K562 (cell line): ENCODE measurements around the gene MICAL2.

Experiments
- CTCF ChIP-seq, 3 experiments: IDR thresholded peaks in 2 of 3; conservative IDR thresholded peaks in 1 of 3; 2 replicates each; pipeline ENCODE4 v1.5.1; 2011 to 2012; ENCODE audit warnings: low read length in 3 of 3, mild to moderate bottlenecking in 3 of 3, control low read depth in 2 of 3, improper control_type of control experiment in 1 of 3, inconsistent platforms in 1 of 3, low read depth in 1 of 3, mixed read lengths in 1 of 3, moderate library complexity in 1 of 3; ENCODE audit not compliant: insufficient read depth in 2 of 3
- EP300 ChIP-seq: IDR thresholded peaks from 2 replicates; pipeline ENCODE4 v1.6.1; 2012; ENCODE audit warnings: low read length, improper control_type of control experiment
- EZH2 ChIP-seq: IDR thresholded peaks from 2 replicates; pipeline ENCODE4 v1.6.1; 2012; ENCODE audit warnings: low read depth, mild to moderate bottlenecking, inconsistent platforms, low read length, borderline replicate concordance
- POLR2A ChIP-seq: fragments of 450-650 bp; conservative IDR thresholded peaks from 2 replicates; pipeline ENCODE4 v1.6.1; 2016
- SMARCA5 ChIP-seq: fragments of 450-650 bp; IDR thresholded peaks from 2 replicates; pipeline ENCODE4 v1.6.1; 2016
- ZNF740 ChIP-seq, 3 experiments: fragments of 200-800 bp in 1 of 3; sonication (Bioruptor generic) in 1 of 3; sonication (generic) in 1 of 3; formaldehyde crosslinking in 1 of 3; IDR thresholded peaks; 2 replicates each; pipeline versions ENCODE4 v1.6.1 to v1.8.0; 2016 to 2022; ENCODE audit warnings: mild to moderate bottlenecking in 2 of 3, missing compliant biosample characterization in 2 of 3, missing genetic modification characterization in 2 of 3, missing genetic modification reagents in 1 of 3

- TF ChIP-seq POLR2A (no peak), ZNF740 (CRISPR knock-in tag; IDR thresholded peaks at IDR 0.05) (no peak), ZNF740 (tag; IDR thresholded peaks at IDR 0.05) (no peak), EZH2 (no peak), SMARCA5 (no peak), CTCF (IDR thresholded peaks at IDR 0.05 in 2 of 3, conservative IDR thresholded peaks at IDR 0.05 in 1 of 3; ENCODE audit: insufficient read depth in 2 of 3, low read depth in 1 of 3, low read length in 3 of 3) (no peak), EP300 (no peak)
These were observed 94.9 kb downstream of the MICAL2 start for GRCh38 chr11:12205330-12205729.
